Measurements from ENCODE around the gene LSM10. TPM values are rescaled to one million over a fixed set of nuclear protein-coding genes. Genes with fewer than 3 reads are reported as not detected.

The LSM10 gene
- total and polyA plus RNA-seq, 8 donors = 5.1 to 261 (median 55.6) TPM

DNA sequence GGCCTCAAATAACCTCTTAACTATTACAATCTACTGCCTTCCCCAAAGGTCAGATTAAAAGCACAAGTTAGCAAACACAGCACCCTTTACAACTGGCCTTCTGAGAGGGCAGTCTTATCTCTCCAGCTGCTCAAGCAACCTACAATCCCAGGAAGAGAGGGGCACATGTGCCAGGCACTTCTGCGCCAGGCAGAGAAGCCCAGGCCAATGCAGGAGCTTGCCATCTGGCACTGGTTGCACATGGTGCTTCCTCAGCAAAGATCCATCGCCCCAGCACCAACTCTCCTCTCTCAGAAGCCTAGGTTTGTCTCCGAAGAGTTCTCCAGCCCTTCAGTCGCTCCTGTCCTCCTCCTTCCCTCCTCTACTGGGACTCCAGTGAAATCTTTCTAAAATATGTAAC lies 14.5 kb downstream of the LSM10 start:
- 29 to 60% (median 38%) methylated on average over 4 of the region's 4 CpGs for WGBS, 5 donors
- intact Hi-C loops (cut with DNase I; ENCODE audit: low total_unique reads) = no loop called here

DNA sequence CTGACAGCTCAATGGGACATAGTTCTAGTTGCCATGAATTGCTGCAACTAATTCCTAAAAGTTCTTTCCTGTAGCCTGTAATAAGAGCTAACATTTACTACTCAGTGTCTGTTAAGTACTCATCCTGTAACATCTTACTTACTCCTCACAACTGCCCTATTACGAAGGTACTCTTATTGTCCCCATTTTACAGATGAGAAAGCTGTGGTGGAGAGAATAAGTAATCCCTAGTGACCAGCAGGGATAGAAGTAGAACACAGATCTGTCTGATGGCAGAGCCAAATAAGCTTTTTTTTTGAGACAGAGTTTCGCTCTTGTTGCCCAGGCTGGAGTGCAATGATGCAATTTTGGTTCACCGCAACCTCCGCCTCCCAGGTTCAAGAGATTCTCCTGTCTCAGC lies 15.0 kb downstream of the LSM10 start:
- Histone ChIP-seq H3K27me3 (no peaks in the 10 kb centered on the region), H3K9me3 (no peaks in the 10 kb centered on the region), H3K36me3 (peaks cover 0 to 13% (median 9%) of the 10 kb centered on the region in 4 donors), H3K27ac (peak overlapping the region in 2 of 5 donors; percentile 98), H3K4me3 (peak overlapping the region in 1 of 4 donors; percentile 64), H3K4me1 (peaks cover 32 to 80% (median 67%) of the 10 kb centered on the region in 4 donors)
- WGBS, 5 donors = 85 to 96% (median 93%) methylated on average over 4 of the region's 4 CpGs
- no peak for DNase-seq
- TF ChIP-seq POLR2A (IDR thresholded peaks at IDR 0.05) = no peak
- TF ChIP-seq EP300 (IDR thresholded peaks at IDR 0.05) = no peak
- no peak for TF ChIP-seq POLR2AphosphoS5 (IDR thresholded peaks at IDR 0.05)
- TF ChIP-seq, protein P1, sequence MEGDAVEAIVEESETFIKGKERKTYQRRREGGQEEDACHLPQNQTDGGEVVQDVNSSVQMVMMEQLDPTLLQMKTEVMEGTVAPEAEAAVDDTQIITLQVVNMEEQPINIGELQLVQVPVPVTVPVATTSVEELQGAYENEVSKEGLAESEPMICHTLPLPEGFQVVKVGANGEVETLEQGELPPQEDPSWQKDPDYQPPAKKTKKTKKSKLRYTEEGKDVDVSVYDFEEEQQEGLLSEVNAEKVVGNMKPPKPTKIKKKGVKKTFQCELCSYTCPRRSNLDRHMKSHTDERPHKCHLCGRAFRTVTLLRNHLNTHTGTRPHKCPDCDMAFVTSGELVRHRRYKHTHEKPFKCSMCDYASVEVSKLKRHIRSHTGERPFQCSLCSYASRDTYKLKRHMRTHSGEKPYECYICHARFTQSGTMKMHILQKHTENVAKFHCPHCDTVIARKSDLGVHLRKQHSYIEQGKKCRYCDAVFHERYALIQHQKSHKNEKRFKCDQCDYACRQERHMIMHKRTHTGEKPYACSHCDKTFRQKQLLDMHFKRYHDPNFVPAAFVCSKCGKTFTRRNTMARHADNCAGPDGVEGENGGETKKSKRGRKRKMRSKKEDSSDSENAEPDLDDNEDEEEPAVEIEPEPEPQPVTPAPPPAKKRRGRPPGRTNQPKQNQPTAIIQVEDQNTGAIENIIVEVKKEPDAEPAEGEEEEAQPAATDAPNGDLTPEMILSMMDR (IDR thresholded peaks at IDR 0.05) = no peak
- intact Hi-C loops (cut with DNase I; ENCODE audit: low total_unique reads) = no loop called here

More for the DNA sequence above, 14.5 kb downstream of the LSM10 start:
- peak in 1 of 2 donors; percentile 73 for DNase-seq
- Histone ChIP-seq H3K4me1 (peaks cover 36 to 79% (median 67%) of the 10 kb centered on the region in 4 donors), H3K4me3 (peak overlapping the region in 2 of 4 donors; percentile 64 to 90), H3K27ac (peak overlapping the region in 4 of 5 donors; percentile 21 to 98 (median 76)), H3K9me3 (no peaks in the 10 kb centered on the region), H3K36me3 (peaks cover 0 to 8% (median 3%) of the 10 kb centered on the region in 4 donors), H3K27me3 (no peaks in the 10 kb centered on the region)
- TF ChIP-seq POLR2AphosphoS5 (IDR thresholded peaks at IDR 0.05) (peak in 1 of 3 donors; percentile 15), EP300 (IDR thresholded peaks at IDR 0.05) (no peak)

DNA sequence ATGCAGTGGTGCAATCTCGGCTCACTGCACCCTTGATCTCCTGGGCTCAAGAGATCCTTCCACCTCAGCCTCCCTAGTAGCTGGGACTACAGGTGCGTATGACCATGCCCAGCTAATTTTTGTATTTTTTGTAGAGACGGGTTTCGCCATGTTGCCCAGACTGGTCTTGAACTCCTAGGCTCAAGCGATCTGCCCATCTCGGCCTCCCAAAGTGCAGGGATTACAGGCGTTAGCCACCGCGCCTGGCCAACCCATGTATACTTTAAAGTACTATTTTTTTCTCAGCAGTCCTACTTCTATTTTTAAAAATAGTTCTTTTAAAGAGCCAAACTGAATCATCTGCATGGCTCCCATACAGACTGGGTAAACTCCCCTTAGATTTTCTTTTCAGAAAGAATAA lies 15.5 kb downstream of the LSM10 start:
- intact Hi-C loops (cut with DNase I; ENCODE audit: low total_unique reads) = no loop called here

DNA sequence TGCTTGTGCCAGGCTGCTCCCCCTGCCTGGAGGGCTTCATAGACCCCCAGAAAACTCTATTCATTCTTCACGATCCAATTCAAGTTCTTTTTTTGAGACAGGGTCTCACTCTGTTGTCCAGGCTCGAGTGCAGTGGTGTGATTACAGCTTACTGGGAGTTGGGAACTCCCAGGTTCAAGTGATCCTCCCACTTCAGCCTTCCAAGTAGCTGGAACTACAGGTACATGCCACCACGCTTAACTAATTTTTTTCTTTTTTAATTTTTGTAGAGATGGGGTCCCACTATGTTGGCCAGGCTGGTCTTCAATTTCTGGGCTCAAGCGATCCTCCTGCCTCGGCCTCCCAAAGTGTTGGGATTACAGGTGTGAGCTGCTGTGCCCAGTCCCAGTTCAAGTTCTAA lies 16.3 kb downstream of the LSM10 start:
- Histone ChIP-seq H3K9me3 (no peaks in the 10 kb centered on the region), H3K27ac (peak overlapping the region in 1 of 5 donors; percentile 34), H3K4me1 (peaks cover 21 to 74% (median 56%) of the 10 kb centered on the region in 4 donors), H3K27me3 (no peaks in the 10 kb centered on the region), H3K36me3 (peaks cover 0 to 15% (median 10%) of the 10 kb centered on the region in 4 donors), H3K4me3 (no peak overlapping the region)
- TF ChIP-seq POLR2A (IDR thresholded peaks at IDR 0.05) (no peak), EP300 (IDR thresholded peaks at IDR 0.05) (no peak), POLR2AphosphoS5 (IDR thresholded peaks at IDR 0.05) (no peak)
- TF ChIP-seq, protein P1 (IDR thresholded peaks at IDR 0.05) = no peak
- WGBS, 5 donors = 89 to 94% (median 92%) methylated on average over 5 of the region's 5 CpGs
- intact Hi-C loops (cut with DNase I; ENCODE audit: low total_unique reads) = no loop called here
- DNase-seq = no peak

More for the DNA sequence above, 15.5 kb downstream of the LSM10 start:
- no peaks in the 10 kb centered on the region for H3K27me3 ChIP-seq
- TF ChIP-seq EP300 (IDR thresholded peaks at IDR 0.05) = no peak
- TF ChIP-seq, protein P1 (IDR thresholded peaks at IDR 0.05) = no peak
- TF ChIP-seq POLR2AphosphoS5 (IDR thresholded peaks at IDR 0.05) = no peak
- no peak for TF ChIP-seq POLR2A (IDR thresholded peaks at IDR 0.05)
- H3K27ac ChIP-seq = peak overlapping the region in 1 of 5 donors; percentile 0
- no peak overlapping the region for H3K4me3 ChIP-seq
- H3K4me1 ChIP-seq = peaks cover 28 to 78% (median 64%) of the 10 kb centered on the region in 4 donors
- peaks cover 0 to 15% (median 10%) of the 10 kb centered on the region in 4 donors for H3K36me3 ChIP-seq
- no peak for DNase-seq
- H3K9me3 ChIP-seq = no peaks in the 10 kb centered on the region
- WGBS, 5 donors = 91 to 95% (median 93%) methylated on average over 9 of the region's 9 CpGs

DNA sequence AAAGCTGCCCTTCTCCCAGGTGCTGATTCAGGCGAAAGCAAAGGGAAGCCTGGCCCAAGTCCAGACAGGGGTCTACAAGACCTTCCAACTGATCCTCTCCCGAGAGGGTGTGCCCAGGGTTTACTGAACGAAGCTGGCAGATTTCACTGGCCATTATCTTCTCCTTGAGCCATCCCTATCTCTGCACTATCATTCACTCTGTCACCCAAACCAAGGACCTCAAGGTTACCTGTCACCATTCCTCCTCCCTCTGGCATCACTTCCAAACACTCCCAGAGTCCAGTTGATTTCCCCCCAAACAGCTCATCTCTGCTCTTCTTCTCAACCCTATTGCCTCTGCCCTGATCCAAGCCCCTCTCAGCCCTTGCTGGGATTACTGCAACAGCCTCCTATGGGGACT lies 16.9 kb downstream of the LSM10 start:
- H3K27me3 ChIP-seq = no peaks in the 10 kb centered on the region
- peak overlapping the region in 4 of 5 donors; percentile 3 to 40 (median 29) for H3K27ac ChIP-seq

More for the DNA sequence above, 16.9 kb downstream of the LSM10 start:
- Histone ChIP-seq H3K9me3 (no peaks in the 10 kb centered on the region), H3K4me1 (peaks cover 21 to 80% (median 58%) of the 10 kb centered on the region in 4 donors), H3K36me3 (peaks cover 0 to 20% (median 10%) of the 10 kb centered on the region in 4 donors), H3K4me3 (no peak overlapping the region)
- intact Hi-C loops (cut with DNase I; ENCODE audit: low total_unique reads) = no loop called here
- no peak for DNase-seq
- 79 to 85% (median 82%) methylated on average over 3 of the region's 3 CpGs for WGBS, 5 donors
- TF ChIP-seq POLR2AphosphoS5 (IDR thresholded peaks at IDR 0.05) = no peak
- TF ChIP-seq EP300 (IDR thresholded peaks at IDR 0.05) = no peak
- no peak for TF ChIP-seq POLR2A (IDR thresholded peaks at IDR 0.05)
- TF ChIP-seq, protein P1 (IDR thresholded peaks at IDR 0.05) = no peak

All from stomach (tissue), 9 donors.